WERI-Rb-1 (cell line): ENCODE measurements around the gene CXXC5.

Source experiments
- DNase-seq: peaks from one replicate; pipeline ENCODE4 v3.0.0-alpha.2; 2020
- H3K27ac ChIP-seq: fragments of 250-450 bp; sonication (Bioruptor Pico); 2 replicates; pipeline ENCODE4 v1.5.1; 2020; ENCODE audit warnings: mild to moderate bottlenecking, moderate library complexity
- H3K27me3 ChIP-seq: fragments of 250-450 bp; sonication (Bioruptor Pico); 2 replicates; pipeline ENCODE4 v1.5.1; 2021; ENCODE audit warnings: mild to moderate bottlenecking, low read depth, moderate library complexity; ENCODE audit not compliant: insufficient read depth, severe bottlenecking
- H3K36me3 ChIP-seq: fragments of 250-450 bp; sonication (Bioruptor Pico); 2 replicates; pipeline ENCODE4 v1.5.1; 2020; ENCODE audit warnings: mild to moderate bottlenecking, moderate library complexity
- H3K4me3 ChIP-seq: 2 replicates; pipeline ENCODE4 v1.5.1; 2011; ENCODE audit warnings: low read depth, mild to moderate bottlenecking, control low read depth, low read length
- H3K9me3 ChIP-seq: fragments of 250-450 bp; sonication (Bioruptor Pico); 2 replicates; pipeline ENCODE4 v1.5.1; 2021; ENCODE audit warnings: mild to moderate bottlenecking, moderate library complexity; ENCODE audit not compliant: severe bottlenecking
- CTCF ChIP-seq: IDR thresholded peaks from 2 replicates; pipeline ENCODE4 v1.5.1; 2011; ENCODE audit warnings: low read depth, mild to moderate bottlenecking, control low read depth, inconsistent platforms, low read length

Gene CXXC5

GRCh38 chr5:139634028-139634325, 14.2 kb upstream of the CXXC5 start:
- no peak for TF ChIP-seq CTCF
- Histone ChIP-seq H3K36me3 (peaks cover 3% of the 10 kb centered on the region; the same call in 1 of the 2 replicates), H3K9me3 (no peaks in the 10 kb centered on the region), H3K27ac (no peak overlapping the region), H3K27me3 (no peaks in the 10 kb centered on the region), H3K4me3 (no peak overlapping the region)
- DNase-seq = no peak

GRCh38 chr5:139634541-139634940, 13.6 kb upstream of the CXXC5 start:
- Histone ChIP-seq H3K27ac (no peak overlapping the region), H3K27me3 (no peaks in the 10 kb centered on the region), H3K9me3 (no peaks in the 10 kb centered on the region), H3K36me3 (peaks cover 3% of the 10 kb centered on the region; the same call in 1 of the 2 replicates), H3K4me3 (no peak overlapping the region)
- DNase-seq = no peak
- TF ChIP-seq CTCF = no peak

- H3K36me3 ChIP-seq = no peaks in the 10 kb centered on the region
- no peaks in the 10 kb centered on the region for H3K27me3 ChIP-seq
- no peaks in the 10 kb centered on the region for H3K9me3 ChIP-seq
- no peak for TF ChIP-seq CTCF
- H3K27ac ChIP-seq = no peak overlapping the region
- H3K4me3 ChIP-seq = no peak overlapping the region
- DNase-seq = no peak
Observed at GRCh38 chr5:139635191-139635590, 13.0 kb upstream of the CXXC5 start.

- H3K9me3 ChIP-seq = no peaks in the 10 kb centered on the region
- DNase-seq = peak; percentile 74
- H3K27me3 ChIP-seq = no peaks in the 10 kb centered on the region
- peak overlapping the region; percentile 95 for H3K27ac ChIP-seq
- H3K4me3 ChIP-seq = no peak overlapping the region
- H3K36me3 ChIP-seq = no peaks in the 10 kb centered on the region
- TF ChIP-seq CTCF = peak; percentile 71
Observed at GRCh38 chr5:139635606-139636206, 12.4 kb upstream of the CXXC5 start.

- Histone ChIP-seq H3K36me3 (no peaks in the 10 kb centered on the region), H3K4me3 (no peak overlapping the region), H3K27ac (peak overlapping the region; percentile 95), H3K27me3 (no peaks in the 10 kb centered on the region), H3K9me3 (no peaks in the 10 kb centered on the region)
- DNase-seq = no peak
- no peak for TF ChIP-seq CTCF
Observed at GRCh38 chr5:139636207-139636792, 11.8 kb upstream of the CXXC5 start.

- Histone ChIP-seq H3K4me3 (peak overlapping the region; percentile 54), H3K36me3 (no peaks in the 10 kb centered on the region), H3K27ac (peak overlapping the region; percentile 95), H3K9me3 (no peaks in the 10 kb centered on the region), H3K27me3 (no peaks in the 10 kb centered on the region)
- no peak for TF ChIP-seq CTCF
- DNase-seq = no peak
Observed at GRCh38 chr5:139636975-139637408, 11.2 kb upstream of the CXXC5 start.
